NOMO-1 treated with DMSO at 0.1 percent for 48 hours (cell line): ENCODE measurements around the gene MBL2.

Experiments used
- DNase-seq: peaks from one replicate; lab custom pipeline; 2025; ENCODE audit not compliant: unreplicated experiment; lab: John Stamatoyannopoulos, UW

Gene MBL2

GRCh38 chr10:52772623-52773022 lies at the start of gene MBL2:
MBL2 (minus strand) TSS chr10:52772784; CDS start chr10:52771635, 1,149 bp downstream.
- no peak for DNase-seq

- no peak for DNase-seq
Observed at GRCh38 chr10:52820309-52820708, 47.7 kb upstream of the MBL2 start.

GRCh38 chr10:52818019-52818418 lies 45.4 kb upstream of the MBL2 start:
- DNase-seq: peak; percentile 19

- no peak for DNase-seq
Observed at GRCh38 chr10:52814506-52814905, 41.9 kb upstream of the MBL2 start.

- DNase-seq: no peak
Observed at GRCh38 chr10:52811776-52812175, 39.2 kb upstream of the MBL2 start.

GRCh38 chr10:52810761-52811160 lies 38.2 kb upstream of the MBL2 start:
- DNase-seq: no peak

- no peak for DNase-seq
Observed at GRCh38 chr10:52807803-52808202, 35.2 kb upstream of the MBL2 start.

- no peak for DNase-seq
Observed at GRCh38 chr10:52805414-52806285, 33.1 kb upstream of the MBL2 start.

- DNase-seq: no peak
Observed at GRCh38 chr10:52801947-52802346, 29.4 kb upstream of the MBL2 start.

GRCh38 chr10:52786098-52786497 lies 13.5 kb upstream of the MBL2 start:
- DNase-seq: no peak

- DNase-seq: no peak
Observed at GRCh38 chr10:52785418-52785817, 12.8 kb upstream of the MBL2 start.

- DNase-seq: no peak
Observed at GRCh38 chr10:52783726-52784125, 11.1 kb upstream of the MBL2 start.

- DNase-seq: no peak
Observed at GRCh38 chr10:52782554-52782953, 10.0 kb upstream of the MBL2 start.

- DNase-seq: no peak
Observed at GRCh38 chr10:52780391-52781155, 8.0 kb upstream of the MBL2 start.

- DNase-seq: peak; percentile 38
Observed at GRCh38 chr10:52779541-52780390, 7.2 kb upstream of the MBL2 start.

GRCh38 chr10:52778511-52779392 lies 6.2 kb upstream of the MBL2 start:
- DNase-seq: no peak

- no peak for DNase-seq
Observed at GRCh38 chr10:52777414-52777813, 4.8 kb upstream of the MBL2 start.

- no peak for DNase-seq
Observed at GRCh38 chr10:52776471-52776903, 3.9 kb upstream of the MBL2 start.

- no peak for DNase-seq
Observed at GRCh38 chr10:52775132-52775647, 2.6 kb upstream of the MBL2 start.

- no peak for DNase-seq
Observed at GRCh38 chr10:52774600-52775106, 2.1 kb upstream of the MBL2 start.
